SH-SY5Y (cell line): ENCODE results near the gene ACY1.

Experiments used
- GATA2 ChIP-seq: IDR thresholded peaks from 2 replicates; pipeline ENCODE4 v1.6.1; 2011; ENCODE audit warnings: mild to moderate bottlenecking, low read depth, low read length
- GATA3 ChIP-seq: IDR thresholded peaks from 2 replicates; pipeline ENCODE4 v1.6.1; 2011; ENCODE audit warnings: low read depth, mild to moderate bottlenecking, low read length, moderate library complexity

- TF ChIP-seq GATA2 = no peak
- no peak for TF ChIP-seq GATA3
These were observed 47.2 kb upstream of the ACY1 start for GRCh38 chr3:51935886-51936755.
